ENCODE measurements around the gene ZDHHC11.
"Not testable (repeated sequence)": the region's sequence is repeated elsewhere in the genome, so short reads cannot be mapped to it uniquely, and the experiment has no call there.

ZDHHC11 gene

GRCh38 chr5:884345-885126 lies 33.8 kb upstream of the ZDHHC11 start:
- Mint-ChIP-seq H3K27ac (no peak overlapping the region), H3K36me3 (ENCODE audit: low read depth) (peaks cover 89% of the 10 kb centered on the region), H3K4me3 (no peak overlapping the region), H3K9me3 (peaks cover 13% of the 10 kb centered on the region), H3K27me3 (peaks cover 5% of the 10 kb centered on the region), H3K4me1 (ENCODE audit: low read depth) (peaks cover 27% of the 10 kb centered on the region)

- peaks cover 5% of the 10 kb centered on the region for H3K27me3 Mint-ChIP-seq
- H3K4me3 Mint-ChIP-seq = no peak overlapping the region
- peaks cover 23% of the 10 kb centered on the region for H3K4me1 Mint-ChIP-seq (ENCODE audit: low read depth)
- H3K27ac Mint-ChIP-seq = no peak overlapping the region
- H3K36me3 Mint-ChIP-seq (ENCODE audit: low read depth) = peaks cover 80% of the 10 kb centered on the region
- H3K9me3 Mint-ChIP-seq = peaks cover 13% of the 10 kb centered on the region
Observed at GRCh38 chr5:883475-884181, 32.8 kb upstream of the ZDHHC11 start.

GRCh38 chr5:882253-883183 lies 31.7 kb upstream of the ZDHHC11 start:
- H3K27me3 Mint-ChIP-seq = peaks cover 5% of the 10 kb centered on the region
- peaks cover 18% of the 10 kb centered on the region for H3K4me1 Mint-ChIP-seq (ENCODE audit: low read depth)
- peak overlapping the region; percentile 67 for H3K4me3 Mint-ChIP-seq
- peaks cover 78% of the 10 kb centered on the region for H3K36me3 Mint-ChIP-seq (ENCODE audit: low read depth)
- H3K9me3 Mint-ChIP-seq = peaks cover 13% of the 10 kb centered on the region
- peak overlapping the region; percentile 94 for H3K27ac Mint-ChIP-seq

GRCh38 chr5:881551-881935 lies 30.8 kb upstream of the ZDHHC11 start:
- H3K9me3 Mint-ChIP-seq = peaks cover 13% of the 10 kb centered on the region
- peaks cover 5% of the 10 kb centered on the region for H3K27me3 Mint-ChIP-seq
- H3K4me3 Mint-ChIP-seq = no peak overlapping the region
- H3K36me3 Mint-ChIP-seq (ENCODE audit: low read depth) = peaks cover 78% of the 10 kb centered on the region
- no peak overlapping the region for H3K27ac Mint-ChIP-seq
- peaks cover 18% of the 10 kb centered on the region for H3K4me1 Mint-ChIP-seq (ENCODE audit: low read depth)

GRCh38 chr5:880816-881550 lies 30.2 kb upstream of the ZDHHC11 start:
- Mint-ChIP-seq H3K27ac (no peak overlapping the region), H3K27me3 (peaks cover 5% of the 10 kb centered on the region), H3K9me3 (peaks cover 13% of the 10 kb centered on the region), H3K4me1 (ENCODE audit: low read depth) (peaks cover 18% of the 10 kb centered on the region), H3K4me3 (no peak overlapping the region), H3K36me3 (ENCODE audit: low read depth) (peaks cover 77% of the 10 kb centered on the region)

- H3K4me3 Mint-ChIP-seq, H3K27ac Mint-ChIP-seq, H3K27me3 Mint-ChIP-seq: not testable (repeated sequence)
- Mint-ChIP-seq H3K36me3 (ENCODE audit: low read depth) (peaks cover 74% of the 10 kb centered on the region), H3K9me3 (peaks cover 13% of the 10 kb centered on the region), H3K4me1 (ENCODE audit: low read depth) (peaks cover 18% of the 10 kb centered on the region)
Observed at GRCh38 chr5:878677-879076, 27.9 kb upstream of the ZDHHC11 start.

GRCh38 chr5:878125-878524 lies 27.3 kb upstream of the ZDHHC11 start:
- Mint-ChIP-seq H3K4me1 (ENCODE audit: low read depth) (peaks cover 17% of the 10 kb centered on the region), H3K4me3 (no peak overlapping the region), H3K27ac (no peak overlapping the region), H3K9me3 (peaks cover 12% of the 10 kb centered on the region), H3K36me3 (ENCODE audit: low read depth) (peaks cover 72% of the 10 kb centered on the region), H3K27me3 (peaks cover 5% of the 10 kb centered on the region)

- Mint-ChIP-seq H3K27ac (peak overlapping the region; percentile 21), H3K27me3 (no peaks in the 10 kb centered on the region), H3K4me3 (no peak overlapping the region), H3K4me1 (ENCODE audit: low read depth) (peaks cover 3% of the 10 kb centered on the region), H3K9me3 (no peaks in the 10 kb centered on the region), H3K36me3 (ENCODE audit: low read depth) (peaks cover 63% of the 10 kb centered on the region)
Observed at GRCh38 chr5:876398-877365, 25.9 kb upstream of the ZDHHC11 start.

- no peak overlapping the region for H3K27ac Mint-ChIP-seq
- H3K27me3 Mint-ChIP-seq = no peaks in the 10 kb centered on the region
- H3K4me1 Mint-ChIP-seq (ENCODE audit: low read depth) = no peaks in the 10 kb centered on the region
- no peak overlapping the region for H3K4me3 Mint-ChIP-seq
- H3K9me3 Mint-ChIP-seq = no peaks in the 10 kb centered on the region
- H3K36me3 Mint-ChIP-seq (ENCODE audit: low read depth) = peaks cover 63% of the 10 kb centered on the region
Observed at GRCh38 chr5:875931-876330, 25.1 kb upstream of the ZDHHC11 start.

GRCh38 chr5:873328-873727 lies 22.5 kb upstream of the ZDHHC11 start:
- Mint-ChIP-seq H3K27ac (no peak overlapping the region), H3K27me3 (no peaks in the 10 kb centered on the region), H3K9me3 (no peaks in the 10 kb centered on the region), H3K36me3 (ENCODE audit: low read depth) (peaks cover 79% of the 10 kb centered on the region), H3K4me1 (ENCODE audit: low read depth) (no peaks in the 10 kb centered on the region), H3K4me3 (no peak overlapping the region)

- H3K36me3 Mint-ChIP-seq (ENCODE audit: low read depth) = peaks cover 78% of the 10 kb centered on the region
- no peaks in the 10 kb centered on the region for H3K4me1 Mint-ChIP-seq (ENCODE audit: low read depth)
- no peaks in the 10 kb centered on the region for H3K27me3 Mint-ChIP-seq
- no peak overlapping the region for H3K4me3 Mint-ChIP-seq
- H3K27ac Mint-ChIP-seq = no peak overlapping the region
- no peaks in the 10 kb centered on the region for H3K9me3 Mint-ChIP-seq
Observed at GRCh38 chr5:872301-872700, 21.5 kb upstream of the ZDHHC11 start.

GRCh38 chr5:871596-872298 lies 21.0 kb upstream of the ZDHHC11 start:
- Mint-ChIP-seq H3K4me3 (no peak overlapping the region), H3K9me3 (no peaks in the 10 kb centered on the region), H3K27ac (no peak overlapping the region), H3K4me1 (ENCODE audit: low read depth) (no peaks in the 10 kb centered on the region), H3K27me3 (no peaks in the 10 kb centered on the region), H3K36me3 (ENCODE audit: low read depth) (peaks cover 75% of the 10 kb centered on the region)

GRCh38 chr5:870956-871355 lies 20.2 kb upstream of the ZDHHC11 start:
- H3K27ac Mint-ChIP-seq = no peak overlapping the region
- no peaks in the 10 kb centered on the region for H3K4me1 Mint-ChIP-seq (ENCODE audit: low read depth)
- no peak overlapping the region for H3K4me3 Mint-ChIP-seq
- H3K36me3 Mint-ChIP-seq (ENCODE audit: low read depth) = peaks cover 76% of the 10 kb centered on the region
- no peaks in the 10 kb centered on the region for H3K9me3 Mint-ChIP-seq
- H3K27me3 Mint-ChIP-seq = no peaks in the 10 kb centered on the region

Data from stimulated activated naive CD8-positive, alpha-beta T cell treated with anti-CD3 and anti-CD28 coated beads, Interleukin-15, Interleukin-2, amounts not matched to agents 100 ng/mL and 50 ng/mL, for 24 hours (primary cell).